HepG2 (cell line): Measurements from ENCODE around the gene NKD1. TPM values are rescaled to one million over a fixed set of nuclear protein-coding genes. Genes with fewer than 3 reads are reported as not detected.

Source experiments
- ATAC-seq: fragments of 200-7000 bp; cut with Tn5 transposase; 3 replicates; pipeline ENCODE4 v1.9.1; 2020; ENCODE audit warnings: mild to moderate bottlenecking, moderate library complexity
- BruUV-seq: library from RNA; stranded (reverse); fragments of 400-500 nt; replicated peaks from 2 replicates; lab custom pipeline; 2021; lab: Mats Ljungman, UMichigan
- CTCF ChIA-PET: fragments of 300-600 bp; formaldehyde crosslinking; extraction: SDS; loops from one replicate; lab custom pipeline; 2021; ENCODE audit warnings: low total read pairs, inconsistent platforms, low intra/inter-chr PET ratio; lab: Yijun Ruan, JAX
- POLR2A ChIA-PET: fragments of 350-600 bp; sonication (Branson Sonifier 250); formaldehyde crosslinking; loops from one replicate; lab custom pipeline; 2020; ENCODE audit warnings: antibody characterized with exemption, inconsistent platforms; lab: Yijun Ruan, JAX
- DNase-seq: peaks from one replicate; pipeline ENCODE4 v3.0.0-alpha.2; 2015; ENCODE audit warnings: low spot score
- FAIRE-seq: peaks from 3 replicates; lab custom pipeline; 2011; peaks lifted over from hg19 to GRCh38; lab: Jason Lieb, UNC
- H2AFZ ChIP-seq: one replicate; pipeline ENCODE4 v1.6.1; 2011; ENCODE audit warnings: low read length, inconsistent platforms
- H3K27ac ChIP-seq: fragments of 300-600 bp; 3 replicates; pipeline ENCODE4 v1.8.0; 2011; ENCODE audit warnings: mixed run types, mild to moderate bottlenecking, mixed read lengths, low read length, inconsistent platforms; ENCODE audit not compliant: insufficient read depth; ENCODE audit errors: extremely low read length
- H3K27me3 ChIP-seq, 2 experiments: fragments of 200-600 bp in 1 of 2; 2 replicates in 1 of 2; 3 replicates in 1 of 2; pipeline versions ENCODE4 v1.6.0 to v1.8.0; 2011; ENCODE audit warnings: low read length in 2 of 2, mild to moderate bottlenecking in 2 of 2, moderate library complexity in 2 of 2, inconsistent platforms in 1 of 2; ENCODE audit not compliant: insufficient read depth in 2 of 2, control insufficient read depth in 1 of 2
- H3K36me3 ChIP-seq, 2 experiments: fragments of 200-600 bp in 1 of 2; replicated peaks in 1 of 2; 2 replicates in 1 of 2; 3 replicates in 1 of 2; pipeline versions ENCODE4 v1.5.1 to v1.8.0; 2011; ENCODE audit warnings: low read length in 2 of 2, inconsistent platforms in 1 of 2; ENCODE audit not compliant: insufficient read depth in 2 of 2, control insufficient read depth in 1 of 2
- H3K4me1 ChIP-seq: 2 replicates; pipeline ENCODE4 v1.5.1; 2012; ENCODE audit warnings: low read length, inconsistent platforms; ENCODE audit not compliant: insufficient read depth
- H3K4me2 ChIP-seq: 2 replicates; pipeline ENCODE4 v1.6.0; 2011; ENCODE audit warnings: low read depth, low read length, inconsistent platforms
- H3K4me3 ChIP-seq, 3 experiments: fragments of 200-600 bp in 1 of 3; sonication (generic), shearing (Covaris generic) in 1 of 3; replicated peaks in 1 of 3; 2 replicates each; pipeline ENCODE4 v1.5.1; 2011 to 2016; ENCODE audit warnings: low read length in 3 of 3, inconsistent platforms in 2 of 3, low read depth in 2 of 3, mild to moderate bottlenecking in 2 of 3, control low read depth in 1 of 3, mixed read lengths in 1 of 3; ENCODE audit not compliant: insufficient read depth in 1 of 3
- H3K79me2 ChIP-seq: one replicate; pipeline ENCODE4 v1.6.1; 2011; ENCODE audit warnings: low read length, inconsistent platforms; ENCODE audit not compliant: insufficient read depth
- H3K9ac ChIP-seq: 2 replicates; pipeline ENCODE4 v1.6.0; 2011; ENCODE audit warnings: mild to moderate bottlenecking, low read depth, low read length, inconsistent platforms; ENCODE audit not compliant: insufficient read depth
- H3K9me3 ChIP-seq: 2 replicates; pipeline ENCODE4 v1.5.1; 2012; ENCODE audit warnings: mild to moderate bottlenecking, low read length
- H4K20me1 ChIP-seq: 2 replicates; pipeline ENCODE4 v1.6.0; 2011; ENCODE audit warnings: inconsistent platforms, mild to moderate bottlenecking, low read length, moderate library complexity; ENCODE audit not compliant: insufficient read depth
- ARNT2 ChIP-seq: sonication (generic); formaldehyde crosslinking; IDR thresholded peaks from 2 replicates; pipeline ENCODE4 v1.8.0; 2022; ENCODE audit warnings: mild to moderate bottlenecking, low read depth, missing genetic modification reagents, moderate library complexity
- ATF4 ChIP-seq, 2 experiments: fragments of 450-650 bp in 1 of 2; sonication (generic) in 1 of 2; formaldehyde crosslinking; IDR thresholded peaks; 2 replicates each; pipeline versions ENCODE4 v1.5.0 to v1.8.0; 2020 to 2022; ENCODE audit warnings: mild to moderate bottlenecking in 1 of 2, missing genetic modification reagents in 1 of 2
- FOXA1 ChIP-seq, 2 experiments: fragments of 450-650 bp in 1 of 2; sonication (generic) in 1 of 2; formaldehyde crosslinking in 1 of 2; IDR thresholded peaks; 2 replicates each; pipeline versions ENCODE4 v1.4.0 to v1.6.1; 2016 to 2020; ENCODE audit warnings: missing genetic modification reagents in 1 of 2
- HIVEP1 ChIP-seq: sonication (generic); formaldehyde crosslinking; IDR thresholded peaks from 2 replicates; pipeline ENCODE4 v1.4.0; 2020; ENCODE audit warnings: mild to moderate bottlenecking, missing genetic modification reagents
- HNRNPH1 ChIP-seq: fragments of 200-400 bp; formaldehyde crosslinking; optimal IDR thresholded peaks from 2 replicates; pipeline ENCODE3; 2017; ENCODE audit warnings: mild to moderate bottlenecking, low read depth, low read length
- IKZF4 ChIP-seq: sonication (generic); formaldehyde crosslinking; IDR thresholded peaks from 2 replicates; pipeline ENCODE4 v1.5.1; 2020; ENCODE audit warnings: borderline replicate concordance, mild to moderate bottlenecking, low read depth, missing genetic modification reagents; ENCODE audit errors: not compliant biosample characterization
- KLF13 ChIP-seq: sonication (generic); formaldehyde crosslinking; IDR thresholded peaks from 2 replicates; pipeline ENCODE4 v1.4.0; 2020; ENCODE audit warnings: mild to moderate bottlenecking, missing genetic modification reagents
- MTA3 ChIP-seq: sonication (generic); formaldehyde crosslinking; IDR thresholded peaks from 2 replicates; pipeline ENCODE4 v1.4.0; 2020; ENCODE audit warnings: missing genetic modification reagents
- NFATC3 ChIP-seq: sonication (generic); formaldehyde crosslinking; IDR thresholded peaks from 2 replicates; pipeline ENCODE4 v1.5.1; 2020; ENCODE audit warnings: mild to moderate bottlenecking, missing genetic modification reagents
- NKX3-1 ChIP-seq: sonication (generic); formaldehyde crosslinking; IDR thresholded peaks from 2 replicates; pipeline ENCODE4 v1.5.0; 2020; ENCODE audit warnings: missing genetic modification reagents
- POGZ ChIP-seq: sonication (generic); formaldehyde crosslinking; IDR thresholded peaks from 2 replicates; pipeline ENCODE4 v1.4.0; 2020; ENCODE audit warnings: mild to moderate bottlenecking, missing genetic modification reagents
- POLR2A ChIP-seq, 2 experiments: IDR thresholded peaks; 2 replicates each; pipeline ENCODE4 v1.6.1; 2011; ENCODE audit warnings: low read depth in 2 of 2, low read length in 2 of 2, mild to moderate bottlenecking in 1 of 2, moderate library complexity in 1 of 2; ENCODE audit not compliant: insufficient read depth in 1 of 2
- POLR2G ChIP-seq: fragments of 200-400 bp; formaldehyde crosslinking; IDR thresholded peaks from 2 replicates; pipeline ENCODE4 v1.6.1; 2018; ENCODE audit warnings: mild to moderate bottlenecking, low read depth, low read length, moderate library complexity
- RBM22 ChIP-seq: fragments of 200-400 bp; formaldehyde crosslinking; optimal IDR thresholded peaks from 2 replicates; pipeline ENCODE3; 2017; ENCODE audit warnings: mild to moderate bottlenecking, low read length, moderate library complexity
- RBM39 ChIP-seq: fragments of 200-400 bp; formaldehyde crosslinking; IDR thresholded peaks from one replicate; pipeline ENCODE4 v1.6.1; 2018; ENCODE audit warnings: antibody characterized with exemption, mild to moderate bottlenecking, low read depth, low read length; ENCODE audit not compliant: poor library complexity, severe bottlenecking
- ZBTB38 ChIP-seq: sonication (generic); formaldehyde crosslinking; IDR thresholded peaks from 2 replicates; pipeline ENCODE4 v1.5.1; 2020; ENCODE audit warnings: mild to moderate bottlenecking, missing genetic modification reagents
- ZFP82 ChIP-seq: sonication (generic); formaldehyde crosslinking; IDR thresholded peaks from 2 replicates; pipeline ENCODE4 v1.5.1; 2020; ENCODE audit warnings: mild to moderate bottlenecking, missing genetic modification reagents, borderline replicate concordance
- ZNF331 ChIP-seq: sonication (generic); formaldehyde crosslinking; IDR thresholded peaks from 2 replicates; pipeline ENCODE4 v1.4.0; 2020; ENCODE audit warnings: missing genetic modification reagents
- ZNF576 ChIP-seq: sonication (generic); formaldehyde crosslinking; IDR thresholded peaks from 2 replicates; pipeline ENCODE4 v1.4.0; 2020; ENCODE audit warnings: mild to moderate bottlenecking, missing genetic modification reagents
- ZNF724P ChIP-seq: sonication (generic); formaldehyde crosslinking; IDR thresholded peaks from 2 replicates; pipeline ENCODE4 v1.8.0; 2022; ENCODE audit warnings: missing genetic modification reagents, borderline replicate concordance
- WGBS: methylation state at CpG from one replicate; pipeline ENCODE4 v1.1.6; 2017; ENCODE audit warnings: low lambda C conversion rate; 5-methylcytosine and 5-hydroxymethylcytosine counted together
- in situ Hi-C: cut with HindIII; loops from 2 replicates; pipeline ENCODE4 v1.10.0; 2017; ENCODE audit warnings: low pct_unique_long_range_greater_than_20kb; ENCODE audit not compliant: extremely low pct_ligation_motif_present
- intact Hi-C: fragments of 100-400 bp; cut with micrococcal nuclease; formaldehyde crosslinking; loops from one replicate; pipeline ENCODE4 v1.10.0; 2022; ENCODE audit not compliant: unreplicated experiment
- polyA plus RNA-seq, 8 experiments: library from polyadenylated mRNA; depleted of rRNA in 3 of 8; stranded (reverse) in 7 of 8; unstranded in 1 of 8; fragments of >200 nt; fragmentation: Illumina TruSeq in 4 of 8; extraction: Trizol in 4 of 8; gene quantifications; 2 replicates each; pipeline versions ENCODE4 v1.2.1 to v1.2.3, GENCODE V29; 2011 to 2016; ENCODE audit warnings: low read depth in 4 of 8, missing spikeins in 1 of 8, mixed read lengths in 1 of 8; ENCODE audit not compliant: insufficient read depth in 1 of 8
- total RNA-seq, 5 experiments: library from RNA; depleted of rRNA; stranded (reverse); fragments of >200 nt; fragmentation: Illumina TruSeq; extraction: Trizol; gene quantifications; 2 replicates each; pipeline ENCODE4 v1.2.3, GENCODE V29; 2016; ENCODE audit warnings: low read depth in 1 of 5
- TF ChIP-seq, protein P1 (sequence below): sonication (generic); formaldehyde crosslinking; IDR thresholded peaks from 2 replicates; pipeline ENCODE4 v1.5.1; 2020; ENCODE audit warnings: missing genetic modification reagents, mild to moderate bottlenecking, borderline replicate concordance

NKD1 gene
- total and polyA plus RNA-seq, 2 of the 13 experiments (the other 11 are each of a cell fraction or from before 2014, with no cell fraction given) = 70.4 to 121 TPM

DNA sequence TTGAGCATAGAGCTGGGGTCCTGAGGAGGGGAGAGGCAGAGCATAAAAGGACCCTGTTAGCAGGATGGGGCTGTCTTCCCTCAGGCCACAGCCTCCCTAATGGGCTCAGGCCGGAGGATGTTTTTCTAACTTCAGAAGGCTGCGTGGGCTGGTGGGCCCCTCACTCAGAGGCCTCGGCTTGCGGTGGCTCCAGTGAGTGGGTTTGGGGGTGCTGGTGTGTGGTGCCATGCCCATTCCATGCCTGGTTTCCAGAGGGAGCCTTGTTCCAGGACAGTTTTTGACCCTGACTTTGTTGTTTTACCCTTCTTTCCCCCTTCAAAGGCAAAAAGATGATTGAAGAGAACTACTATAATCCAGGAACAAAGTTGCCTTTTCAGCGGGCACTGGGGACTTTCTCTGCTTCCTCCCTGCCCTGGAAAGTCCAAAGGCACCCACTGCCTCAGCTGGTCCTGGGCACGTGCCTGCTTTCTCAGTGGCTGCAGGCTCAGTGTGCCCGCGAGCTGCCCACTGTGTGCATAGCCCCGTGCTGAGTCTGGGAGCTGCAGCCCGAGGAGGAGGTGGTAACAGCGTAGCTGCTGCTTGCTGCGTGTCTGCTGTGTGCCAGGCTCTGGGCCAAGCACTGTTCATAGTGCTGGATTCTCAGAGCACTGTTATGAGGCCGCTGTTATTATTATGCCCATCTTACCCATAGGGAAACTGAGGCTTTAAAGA lies 11.8 kb downstream of the NKD1 start:
- ChIA-PET CTCF (no interaction called here), POLR2A (interaction anchor here (1.1 to 4.7 kb wide), 3 partner anchors 8 to 12 kb away, joined by 3 to 31 read pairs (median 8); partner anchors contain the start of gene NKD1)
- H3K79me2 ChIP-seq = peaks cover 96% of the 10 kb centered on the region
- intact Hi-C loops (no loop called here), in situ Hi-C loops (no loop called here)
- no peak overlapping the region for H2AFZ ChIP-seq
- DNase-seq (no peak), FAIRE-seq (no peak), ATAC-seq (peak; percentile 3; the same call in 1 of the 3 replicates)
- H3K4me3 ChIP-seq = peak overlapping the region in 1 of 3 experiments; percentile 0; a peak in 1 of 6 replicates
- H3K9ac ChIP-seq = no peak overlapping the region
- H3K36me3 ChIP-seq = peaks cover 64 to 96% of the 10 kb centered on the region in 2 experiments
- 92% methylated on average over 9 of the region's 13 CpGs for WGBS
- peak overlapping the region; percentile 8; the same call in 1 of the 2 replicates for H3K4me2 ChIP-seq
- no TSS peak for BruUV-seq
- peaks cover 91% of the 10 kb centered on the region for H3K4me1 ChIP-seq
- H3K27me3 ChIP-seq = no peaks in the 10 kb centered on the region
- no peaks in the 10 kb centered on the region for H3K9me3 ChIP-seq
- H3K27ac ChIP-seq = no peak overlapping the region
- peaks cover 99% of the 10 kb centered on the region for H4K20me1 ChIP-seq
- TF ChIP-seq MTA3 (CRISPR knock-in tag) (no peak), ARNT2 (CRISPR knock-in tag) (no peak), ZNF576 (CRISPR knock-in tag) (0 out of 2 replicates have a peak, but pooled peaks have one; percentile 25), ZNF331 (CRISPR knock-in tag) (no peak), HIVEP1 (CRISPR knock-in tag) (0 out of 2 replicates have a peak, but pooled peaks have one; percentile 32), IKZF4 (CRISPR knock-in tag) (no peak), FOXA1 (IDR thresholded peaks at IDR 0.05) (no peak), FOXA1 (CRISPR knock-in tag; IDR thresholded peaks at IDR 0.05) (no peak), POGZ (CRISPR knock-in tag) (no peak), ZFP82 (CRISPR knock-in tag) (no peak), NFATC3 (CRISPR knock-in tag) (no peak), POLR2A (IDR thresholded peaks at IDR 0.05; ENCODE audit: insufficient read depth in 1 of 2, low read depth in 2 of 2, low read length in 2 of 2) (0 out of 4 replicates have a peak, but pooled peaks of 1 of the 2 experiments have one; percentile 31), ZBTB38 (CRISPR knock-in tag) (0 out of 2 replicates have a peak, but pooled peaks have one; percentile 29), RBM39 (peak; percentile 16), HNRNPH1 (peak; percentile 36), KLF13 (no peak), ZNF724P (CRISPR knock-in tag) (no peak), RBM22 (peak; percentile 63), NKX3-1 (CRISPR knock-in tag) (no peak), ATF4 (CRISPR knock-in tag; IDR thresholded peaks at IDR 0.05) (no peak), POLR2G (peak; percentile 64)
- TF ChIP-seq, protein P1, sequence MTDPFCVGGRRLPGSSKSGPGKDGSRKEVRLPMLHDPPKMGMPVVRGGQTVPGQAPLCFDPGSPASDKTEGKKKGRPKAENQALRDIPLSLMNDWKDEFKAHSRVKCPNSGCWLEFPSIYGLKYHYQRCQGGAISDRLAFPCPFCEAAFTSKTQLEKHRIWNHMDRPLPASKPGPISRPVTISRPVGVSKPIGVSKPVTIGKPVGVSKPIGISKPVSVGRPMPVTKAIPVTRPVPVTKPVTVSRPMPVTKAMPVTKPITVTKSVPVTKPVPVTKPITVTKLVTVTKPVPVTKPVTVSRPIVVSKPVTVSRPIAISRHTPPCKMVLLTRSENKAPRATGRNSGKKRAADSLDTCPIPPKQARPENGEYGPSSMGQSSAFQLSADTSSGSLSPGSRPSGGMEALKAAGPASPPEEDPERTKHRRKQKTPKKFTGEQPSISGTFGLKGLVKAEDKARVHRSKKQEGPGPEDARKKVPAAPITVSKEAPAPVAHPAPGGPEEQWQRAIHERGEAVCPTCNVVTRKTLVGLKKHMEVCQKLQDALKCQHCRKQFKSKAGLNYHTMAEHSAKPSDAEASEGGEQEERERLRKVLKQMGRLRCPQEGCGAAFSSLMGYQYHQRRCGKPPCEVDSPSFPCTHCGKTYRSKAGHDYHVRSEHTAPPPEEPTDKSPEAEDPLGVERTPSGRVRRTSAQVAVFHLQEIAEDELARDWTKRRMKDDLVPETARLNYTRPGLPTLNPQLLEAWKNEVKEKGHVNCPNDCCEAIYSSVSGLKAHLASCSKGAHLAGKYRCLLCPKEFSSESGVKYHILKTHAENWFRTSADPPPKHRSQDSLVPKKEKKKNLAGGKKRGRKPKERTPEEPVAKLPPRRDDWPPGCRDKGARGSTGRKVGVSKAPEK = 0 out of 2 replicates have a peak, but pooled peaks have one; percentile 30
